Ammon's horn (tissue), 1 donor: Measurements from ENCODE around the gene MLIP.

Experiments used
- DNase-seq: peaks from one replicate; pipeline ENCODE4 v3.0.0-alpha.2; 2016; ENCODE audit warnings: low spot score

MLIP gene

GRCh38 chr6:54095723-54096122, 15.5 kb upstream of the MLIP start:
- DNase-seq: peak; percentile 12

- no peak for DNase-seq
These were observed 14.4 kb upstream of the MLIP start for GRCh38 chr6:54096811-54097210.

DNA sequence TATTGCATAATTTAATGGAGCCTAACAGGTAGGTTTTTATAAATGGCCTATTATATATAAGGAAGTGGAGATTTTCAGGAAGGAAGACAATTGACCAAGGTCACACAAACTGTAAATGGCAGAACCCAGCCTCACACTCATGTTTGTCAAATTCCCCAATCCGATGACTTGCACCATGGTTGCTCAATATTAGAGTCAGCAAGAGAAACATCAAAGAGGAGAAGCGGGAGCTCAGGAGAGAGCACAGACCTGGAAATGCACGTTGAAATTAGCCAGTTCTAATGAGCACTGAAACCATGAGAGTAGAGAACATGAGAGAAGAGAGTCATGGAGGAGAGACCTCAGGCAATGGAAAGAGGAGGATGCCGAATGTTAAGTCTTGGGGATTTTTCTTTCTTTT, 13.5 kb upstream of the MLIP start:
- no peak for DNase-seq

- DNase-seq: no peak
These were observed 12.7 kb upstream of the MLIP start for GRCh38 chr6:54098450-54099044.

- no peak for DNase-seq
These were observed 12.0 kb upstream of the MLIP start for GRCh38 chr6:54099225-54099624.

GRCh38 chr6:54100411-54101006, 10.7 kb upstream of the MLIP start:
- no peak for DNase-seq

- DNase-seq: no peak
These were observed 9.0 kb upstream of the MLIP start for GRCh38 chr6:54102238-54102637.

- no peak for DNase-seq
These were observed 7.7 kb upstream of the MLIP start for GRCh38 chr6:54103497-54103896.

GRCh38 chr6:54106727-54107126, 4.5 kb upstream of the MLIP start:
- DNase-seq: no peak

DNA sequence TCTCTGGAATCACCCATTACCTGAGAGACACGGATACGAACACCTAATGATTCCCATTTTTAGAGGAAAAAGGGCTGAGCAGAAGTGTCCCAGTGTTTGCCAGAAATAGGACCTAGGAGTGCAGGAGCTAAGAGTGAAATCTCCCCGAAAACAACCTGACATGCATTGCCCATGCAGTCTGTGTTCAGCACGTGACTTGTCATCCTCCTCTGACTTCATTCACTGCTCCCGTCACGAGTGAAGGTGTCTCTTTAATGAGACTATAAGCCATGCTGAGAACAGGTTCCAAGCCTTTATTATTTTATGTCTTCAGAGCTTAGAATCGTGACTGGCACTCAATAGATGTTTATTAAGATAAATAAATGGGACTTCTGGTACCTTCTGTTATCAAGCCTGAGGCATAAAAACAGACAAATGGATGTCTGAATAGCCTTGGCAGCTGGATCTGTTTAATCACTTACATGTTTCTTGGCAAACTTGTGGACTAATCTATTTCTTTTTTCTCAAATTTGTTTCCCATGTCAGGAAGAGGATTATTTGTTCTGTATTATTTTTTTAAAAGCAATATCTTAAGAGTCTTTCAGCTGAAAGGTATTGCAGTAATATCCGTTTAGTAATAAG, 3.7 kb upstream of the MLIP start:
- DNase-seq: peak; percentile 8

DNA sequence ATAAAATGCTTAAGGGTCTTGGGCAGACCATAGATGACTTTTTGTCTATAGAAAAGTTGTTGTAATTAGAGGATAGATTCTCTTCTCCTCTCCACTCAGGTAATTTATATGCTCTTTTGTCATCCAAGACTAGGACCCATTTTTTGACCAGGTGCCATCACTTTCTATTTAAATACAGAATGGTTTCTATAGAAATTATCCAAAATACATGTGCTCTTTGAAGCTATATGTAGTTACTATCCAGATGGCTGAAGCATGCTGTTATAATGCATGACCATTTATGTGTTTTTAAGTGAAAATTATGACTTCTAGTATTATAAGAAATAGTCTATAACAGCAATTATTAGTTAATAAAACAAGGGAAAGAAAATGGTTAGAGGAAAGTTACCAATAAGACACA, 3.0 kb upstream of the MLIP start:
- DNase-seq: no peak

DNA sequence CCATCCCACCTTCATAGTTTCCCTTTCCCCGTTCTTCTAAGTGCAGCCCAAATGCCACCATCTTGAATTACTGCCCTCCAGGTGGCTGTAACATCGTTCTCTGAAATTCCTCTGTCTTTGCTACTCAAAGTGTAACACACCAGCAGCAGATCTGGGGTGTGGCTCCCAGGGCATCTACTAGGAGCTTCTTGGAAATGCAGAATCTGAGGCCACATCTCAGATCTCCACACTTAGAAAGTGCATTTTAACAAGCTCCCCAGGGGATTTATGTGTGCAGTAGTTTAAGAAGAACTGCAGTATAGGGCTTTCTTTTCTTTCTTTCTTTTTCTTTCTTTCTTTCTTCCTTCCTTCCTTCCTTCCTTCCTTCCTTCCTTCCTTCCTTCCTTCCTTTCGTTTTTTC, 1.7 kb upstream of the MLIP start:
- DNase-seq: no peak

GRCh38 chr6:54112151-54112650, 958 bp downstream of the MLIP start:
- DNase-seq: peak; percentile 10

- DNase-seq: no peak
These were observed 3.7 kb downstream of the MLIP start for GRCh38 chr6:54114991-54115390.

- DNase-seq: no peak
These were observed 4.7 kb downstream of the MLIP start for GRCh38 chr6:54115966-54116365.

- DNase-seq: no peak
These were observed 6.9 kb downstream of the MLIP start for GRCh38 chr6:54118117-54118516.

GRCh38 chr6:54125493-54125892, 14.2 kb downstream of the MLIP start:
- DNase-seq: no peak

- no peak for DNase-seq
These were observed 18.9 kb downstream of the MLIP start for GRCh38 chr6:54130179-54130578.

DNA sequence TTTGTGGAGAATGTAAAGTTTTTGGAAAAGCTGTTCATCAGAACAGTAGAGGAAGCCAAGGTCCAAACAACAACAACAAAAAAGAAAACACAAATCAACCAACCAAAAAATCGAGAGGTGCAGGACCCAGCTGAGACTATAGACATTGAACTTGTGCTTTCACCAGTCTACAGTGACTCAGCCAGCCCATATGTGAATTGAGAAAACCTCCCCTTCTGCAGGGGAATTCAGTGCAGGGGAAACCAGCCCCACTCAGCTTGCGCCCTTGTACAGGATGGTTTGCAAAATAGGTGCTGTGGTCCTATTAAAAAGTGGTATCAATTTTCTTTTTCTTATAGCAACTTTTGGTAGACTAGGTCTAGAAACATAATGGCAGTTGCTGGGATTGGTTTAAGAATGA, 21.3 kb downstream of the MLIP start:
- DNase-seq: no peak

DNA sequence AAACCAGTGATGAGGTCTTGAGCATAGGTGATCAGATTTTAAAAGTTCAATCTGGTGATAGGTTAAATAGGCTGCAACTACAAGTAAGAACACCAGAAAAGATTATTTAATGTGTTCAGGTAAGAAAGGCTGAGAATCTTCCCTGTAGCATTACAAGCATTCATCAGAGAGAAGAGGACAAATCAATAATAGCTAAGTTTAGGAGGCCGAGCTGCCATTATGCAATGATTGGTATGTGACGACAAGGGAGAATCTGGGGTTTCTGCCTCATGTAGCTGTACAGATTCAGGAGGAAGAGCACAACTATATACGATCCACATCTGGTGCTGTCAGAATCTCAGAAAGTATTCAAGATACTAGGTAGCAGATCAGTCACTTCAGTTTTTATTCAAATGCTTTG, 21.9 kb downstream of the MLIP start:
- DNase-seq: no peak

- DNase-seq: no peak
These were observed 23.7 kb downstream of the MLIP start for GRCh38 chr6:54134935-54135334.

- DNase-seq: no peak
These were observed 24.6 kb downstream of the MLIP start for GRCh38 chr6:54135665-54136369.

DNA sequence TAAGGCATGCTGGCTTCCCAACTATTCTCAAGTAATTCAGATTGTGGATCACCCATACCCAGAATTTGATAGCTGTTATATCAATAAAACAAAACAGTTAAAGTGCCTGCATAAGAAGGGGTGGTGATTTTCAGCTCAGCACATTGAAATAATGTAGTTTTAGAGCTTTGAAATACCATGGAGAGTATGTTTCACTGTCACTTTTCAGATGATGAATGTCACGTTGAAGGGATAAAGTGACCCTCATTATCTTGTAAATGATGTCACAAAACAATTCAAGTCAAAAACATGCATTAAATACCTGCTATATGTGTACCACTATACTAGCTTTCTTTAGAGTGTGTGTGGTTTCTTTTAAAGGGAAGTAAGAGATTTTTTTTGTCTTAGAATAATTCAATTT, 27.6 kb downstream of the MLIP start:
- DNase-seq: no peak
